Right lobe of liver (tissue), 4 donors: ENCODE results near the gene DCC.

Experiments used
- CTCF ChIP-seq, 4 donors: fragments of 200-600 bp in 3 of 4; fragments of 450-650 bp in 1 of 4; IDR thresholded peaks; one replicate each; pipeline versions ENCODE4 v1.5.1 to v1.8.0; 2016 to 2022; ENCODE audit warnings: antibody characterized with exemption in 4 of 4, mild to moderate bottlenecking in 2 of 4
- POLR2A ChIP-seq: fragments of 450-650 bp; IDR thresholded peaks from one replicate; pipeline ENCODE4 v1.6.1; 2017; ENCODE audit warnings: antibody characterized with exemption, mild to moderate bottlenecking
- donor health status: DM: no; HTN: no; CAD: no.
- donor health status: DM: no; HTN: no; CAD: no.
- donor health status: DM: no; HTN: yes; CAD: no.

DNA sequence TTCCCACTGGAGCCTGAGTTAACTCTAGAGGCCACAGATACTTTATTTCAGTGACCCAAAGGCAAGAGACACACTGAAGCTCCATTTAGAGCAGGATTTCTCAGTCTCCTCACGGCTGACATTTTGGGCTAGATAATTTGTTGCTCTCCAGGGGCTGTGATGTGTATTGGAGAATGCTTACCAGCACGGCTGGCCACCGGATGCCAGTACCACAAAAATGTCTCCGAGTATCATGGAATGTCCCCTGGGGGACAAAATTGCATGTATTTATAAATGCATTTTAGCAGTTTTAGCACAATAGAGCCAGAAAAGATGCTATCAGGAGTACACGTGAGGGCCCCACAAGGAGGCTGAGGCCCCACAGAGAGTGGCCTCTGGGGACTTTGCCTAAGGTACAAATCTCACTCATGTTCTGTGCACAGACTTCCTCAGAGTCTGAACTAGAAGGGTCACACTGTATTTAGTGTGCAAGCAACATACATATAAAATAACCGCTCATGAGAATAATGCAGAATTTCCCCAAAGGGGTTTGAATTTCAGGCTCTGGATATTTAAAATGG, 20.5 kb upstream of the DCC start:
- no peak for TF ChIP-seq POLR2A
- no peak for TF ChIP-seq CTCF (IDR thresholded peaks at IDR 0.05)
